Fibroblast of lung (primary cell): ENCODE results near the gene PDE4B.

ENCODE experiments used
- CTCF ChIP-seq, 2 donors: IDR thresholded peaks in 1 of 2; conservative IDR thresholded peaks in 1 of 2; 1 replicate in 1 of 2; 2 replicates in 1 of 2; pipeline ENCODE4 v1.5.1; 2011 to 2012; ENCODE audit warnings: low read length in 2 of 2, control low read depth in 1 of 2, inconsistent platforms in 1 of 2, low read depth in 1 of 2, mild to moderate bottlenecking in 1 of 2
- EZH2 ChIP-seq: IDR thresholded peaks from 2 replicates; pipeline ENCODE4 v1.5.1; 2012; ENCODE audit warnings: low read length, control low read depth, mild to moderate bottlenecking; ENCODE audit errors: missing control alignments

- TF ChIP-seq EZH2: no peak
- no peak for TF ChIP-seq CTCF (conservative IDR thresholded peaks at IDR 0.05 in 1 of 2, IDR thresholded peaks at IDR 0.05 in 1 of 2; ENCODE audit: low read depth in 1 of 2, low read length in 2 of 2)
These were observed 620.0 kb downstream of the PDE4B start for GRCh38 chr1:66412704-66413103.
